ENCODE measurements around the gene RPP40. TPM values are rescaled to one million over a fixed set of nuclear protein-coding genes. Genes with fewer than 3 reads are reported as not detected.

Gene RPP40
- total RNA-seq = 7.9 and 22.7 TPM in 2 replicates

DNA sequence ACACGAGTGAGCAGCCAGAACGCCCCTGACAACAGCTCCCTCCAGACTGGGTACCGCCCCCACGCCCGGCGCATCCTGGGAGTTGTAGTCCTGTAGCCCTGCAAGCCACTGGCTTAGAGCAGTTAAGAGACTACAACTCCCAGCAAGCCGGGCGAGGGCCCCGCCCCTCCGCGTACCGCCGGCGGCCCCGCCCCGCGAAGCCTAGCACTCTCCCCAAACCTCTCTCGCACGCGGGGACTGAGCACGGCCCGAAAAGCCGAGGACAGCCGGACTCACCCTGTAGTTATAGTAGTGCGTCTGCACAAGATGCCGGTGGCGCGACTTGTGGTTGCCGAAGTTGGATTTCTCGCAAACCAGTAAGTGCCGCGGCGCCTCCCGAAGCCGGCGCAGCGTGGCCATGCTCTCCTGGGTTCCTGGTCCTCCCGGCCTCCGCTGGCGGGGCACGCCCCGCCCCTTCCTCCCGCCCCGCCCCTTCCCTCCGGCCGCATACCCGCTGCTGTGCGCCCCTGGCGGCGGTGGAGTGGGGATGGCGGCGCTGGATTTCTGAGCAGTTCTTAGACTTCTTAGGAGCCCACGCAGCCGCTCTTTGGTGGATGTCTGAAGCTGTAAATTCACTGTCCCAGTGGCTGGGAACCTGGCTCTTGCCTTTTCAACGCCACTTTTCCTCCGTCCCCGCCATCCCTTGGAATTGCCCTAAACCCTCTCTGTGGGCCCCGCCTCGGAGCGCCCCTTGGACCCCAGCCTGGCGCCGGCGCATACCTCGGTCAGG, at the start of gene RPP40:
Gene RPP40, minus strand, starts transcription at position 434 of the 769 bp plus-strand sequence. Its CDS starts 35 bp downstream, at position 399.

Other genes with a start within 250 kb of the RPP40 start
- 13.1 TPM in 2 replicates for gene CDYL, start 227.6 kb downstream of the RPP40 start, total RNA-seq
- 0.04 and 0.23 TPM in 2 replicates for gene PPP1R3G, start 81.3 kb upstream of the RPP40 start, total RNA-seq

Data from hair follicular keratinocyte (primary cell).